IMR-90 (cell line): Measurements from ENCODE around the gene TENM3. TPM values are rescaled to one million over a fixed set of nuclear protein-coding genes. Genes with fewer than 3 reads are reported as not detected.

Source experiments
- ATAC-seq: fragments of 200-7000 bp; cut with Tn5 transposase; 2 replicates; pipeline ENCODE4 v1.9.1; 2020; ENCODE audit warnings: low read depth, mild to moderate bottlenecking, moderate library complexity
- BruUV-seq: library from RNA; stranded (reverse); fragments of 400-500 nt; replicated peaks from 2 replicates; lab custom pipeline; 2021; lab: Mats Ljungman, UMichigan
- CTCF ChIA-PET: fragments of 300-600 bp; formaldehyde crosslinking; extraction: SDS; loops from one replicate; lab custom pipeline; 2021; ENCODE audit warnings: antibody characterized with exemption; lab: Yijun Ruan, JAX
- POLR2A ChIA-PET: fragments of 300-600 bp; sonication (Branson Sonifier 250); formaldehyde crosslinking; loops from one replicate; lab custom pipeline; 2022; ENCODE audit warnings: antibody characterized with exemption; ENCODE audit not compliant: unreplicated experiment; lab: Charles Lee
- DNase-seq: peaks from one replicate; pipeline ENCODE4 v3.0.0; 2013
- H2AFZ ChIP-seq: replicated peaks from 2 replicates; pipeline ENCODE3; 2013; ENCODE audit warnings: low read length, mild to moderate bottlenecking; ENCODE audit not compliant: poor library complexity
- H2AK5ac ChIP-seq: 2 replicates; pipeline ENCODE4 v1.6.1; 2013; ENCODE audit warnings: low read depth, low read length, inconsistent platforms
- H2AK9ac ChIP-seq: replicated peaks from 2 replicates; pipeline ENCODE3; 2013; ENCODE audit warnings: mild to moderate bottlenecking, low read depth, low read length, moderate library complexity; ENCODE audit not compliant: poor library complexity
- H2BK120ac ChIP-seq: 2 replicates; pipeline ENCODE4 v1.6.1; 2013; ENCODE audit warnings: low read depth, low read length, inconsistent platforms
- H2BK15ac ChIP-seq: 3 replicates; pipeline ENCODE4 v1.6.1; 2013; ENCODE audit warnings: low read depth, low read length, inconsistent platforms
- H2BK20ac ChIP-seq: 2 replicates; pipeline ENCODE4 v1.6.1; 2013; ENCODE audit warnings: low read depth, mild to moderate bottlenecking, inconsistent platforms, low read length, moderate library complexity
- H2BK5ac ChIP-seq: 2 replicates; pipeline ENCODE4 v1.6.1; 2013; ENCODE audit warnings: mild to moderate bottlenecking, low read depth, low read length, inconsistent platforms; ENCODE audit not compliant: poor library complexity, severe bottlenecking
- H3K14ac ChIP-seq: replicated peaks from 2 replicates; pipeline ENCODE4 v1.6.1; 2013; ENCODE audit warnings: low read depth, low read length, inconsistent platforms
- H3K18ac ChIP-seq: 2 replicates; pipeline ENCODE4 v1.6.1; 2013; ENCODE audit warnings: low read depth, low read length, control low read depth
- H3K23ac ChIP-seq: 2 replicates; pipeline ENCODE4 v1.6.1; 2013; ENCODE audit warnings: low read depth, low read length, inconsistent platforms
- H3K27ac ChIP-seq: 2 replicates; pipeline ENCODE4 v1.5.1; 2013; ENCODE audit warnings: mild to moderate bottlenecking, control low read depth, low read length; ENCODE audit not compliant: insufficient read depth
- H3K27me3 ChIP-seq: 2 replicates; pipeline ENCODE4 v1.6.1; 2013; ENCODE audit warnings: low read length; ENCODE audit not compliant: control insufficient read depth, insufficient read depth
- H3K36me3 ChIP-seq: 2 replicates; pipeline ENCODE4 v1.6.1; 2013; ENCODE audit warnings: low read length, mixed read lengths; ENCODE audit not compliant: control insufficient read depth, insufficient read depth
- H3K4ac ChIP-seq: 2 replicates; pipeline ENCODE4 v1.6.1; 2013; ENCODE audit warnings: low read depth, low read length, inconsistent platforms
- H3K4me1 ChIP-seq: 2 replicates; pipeline ENCODE4 v1.6.1; 2013; ENCODE audit warnings: low read length, mixed read lengths; ENCODE audit not compliant: control insufficient read depth, insufficient read depth
- H3K4me2 ChIP-seq: 2 replicates; pipeline ENCODE4 v1.6.1; 2013; ENCODE audit warnings: low read depth, mild to moderate bottlenecking, control low read depth, low read length, moderate library complexity
- H3K4me3 ChIP-seq: 2 replicates; pipeline ENCODE4 v1.5.1; 2013; ENCODE audit warnings: low read depth, mild to moderate bottlenecking, control low read depth, low read length, moderate library complexity; ENCODE audit not compliant: insufficient read depth
- H3K56ac ChIP-seq: 2 replicates; pipeline ENCODE4 v1.6.1; 2013; ENCODE audit warnings: low read length, inconsistent platforms; ENCODE audit not compliant: insufficient read depth; ENCODE audit errors: extremely low read depth
- H3K79me1 ChIP-seq, 2 experiments: 2 replicates each; pipeline ENCODE4 v1.6.1; 2013; ENCODE audit warnings: low read length in 2 of 2, inconsistent platforms in 1 of 2, low read depth in 1 of 2
- H3K9ac ChIP-seq: 2 replicates; pipeline ENCODE4 v1.6.1; 2013; ENCODE audit warnings: low read depth, low read length, control low read depth
- H3K9me1 ChIP-seq: 2 replicates; pipeline ENCODE4 v1.6.1; 2013; ENCODE audit warnings: low read length, inconsistent platforms; ENCODE audit not compliant: insufficient read depth
- H3K9me3 ChIP-seq: 2 replicates; pipeline ENCODE4 v1.6.1; 2013; ENCODE audit warnings: low read length; ENCODE audit not compliant: control insufficient read depth, insufficient read depth
- H4K20me1 ChIP-seq: 2 replicates; pipeline ENCODE4 v1.6.1; 2013; ENCODE audit warnings: low read length, inconsistent platforms; ENCODE audit not compliant: insufficient read depth
- H4K5ac ChIP-seq: 2 replicates; pipeline ENCODE4 v1.6.1; 2013; ENCODE audit warnings: mild to moderate bottlenecking, low read depth, low read length, control low read depth
- H4K8ac ChIP-seq, 2 experiments: 2 replicates each; pipeline ENCODE4 v1.6.1; 2013; ENCODE audit warnings: low read depth in 2 of 2, low read length in 2 of 2, control low read depth in 1 of 2, inconsistent platforms in 1 of 2
- H4K91ac ChIP-seq: 2 replicates; pipeline ENCODE4 v1.6.1; 2013; ENCODE audit warnings: low read depth, low read length, inconsistent platforms; ENCODE audit not compliant: insufficient read depth
- BHLHE40 ChIP-seq: fragments of 150-350 bp; IDR thresholded peaks from 2 replicates; pipeline ENCODE4 v1.6.1; 2016; ENCODE audit warnings: mild to moderate bottlenecking, low read depth, low read length
- CEBPB ChIP-seq: IDR thresholded peaks from 2 replicates; pipeline ENCODE4 v1.6.1; 2012; ENCODE audit warnings: low read depth, low read length, improper control_type of control experiment
- CHD1 ChIP-seq: IDR thresholded peaks from 2 replicates; pipeline ENCODE4 v1.6.1; 2012; ENCODE audit warnings: low read depth, low read length, improper control_type of control experiment
- CTCF ChIP-seq: conservative IDR thresholded peaks from 2 replicates; pipeline ENCODE4 v1.5.1; 2012; ENCODE audit warnings: mild to moderate bottlenecking, low read depth, low read length, improper control_type of control experiment
- FOS ChIP-seq: fragments of 150-350 bp; IDR thresholded peaks from 2 replicates; pipeline ENCODE4 v1.6.1; 2016; ENCODE audit warnings: low read depth, low read length
- MAFK ChIP-seq: IDR thresholded peaks from 2 replicates; pipeline ENCODE4 v1.6.1; 2012; ENCODE audit warnings: low read depth, low read length, improper control_type of control experiment
- MAZ ChIP-seq: IDR thresholded peaks from 2 replicates; pipeline ENCODE4 v1.6.1; 2012; ENCODE audit warnings: low read depth, mild to moderate bottlenecking, low read length, improper control_type of control experiment, moderate library complexity, borderline replicate concordance
- MXI1 ChIP-seq: IDR thresholded peaks from 2 replicates; pipeline ENCODE4 v1.6.1; 2012; ENCODE audit warnings: low read depth, mild to moderate bottlenecking, low read length, moderate library complexity, borderline replicate concordance
- NFE2L2 ChIP-seq: fragments of 150-350 bp; IDR thresholded peaks from 2 replicates; pipeline ENCODE4 v1.6.1; 2016; ENCODE audit warnings: low read depth, mild to moderate bottlenecking, low read length
- POLR2A ChIP-seq: IDR thresholded peaks from 2 replicates; pipeline ENCODE4 v1.6.1; 2012; ENCODE audit warnings: mild to moderate bottlenecking, low read depth, low read length
- RAD21 ChIP-seq: IDR thresholded peaks from 2 replicates; pipeline ENCODE4 v1.6.1; 2012; ENCODE audit warnings: low read length, improper control_type of control experiment
- RCOR1 ChIP-seq: IDR thresholded peaks from 2 replicates; pipeline ENCODE4 v1.6.1; 2012; ENCODE audit warnings: mild to moderate bottlenecking, low read length, improper control_type of control experiment; ENCODE audit not compliant: insufficient replicate concordance
- RFX5 ChIP-seq: IDR thresholded peaks from 2 replicates; pipeline ENCODE4 v1.8.0; 2012; ENCODE audit warnings: low read depth, mild to moderate bottlenecking, low read length, moderate library complexity
- SMC3 ChIP-seq: fragments of 150-350 bp; IDR thresholded peaks from 2 replicates; pipeline ENCODE4 v1.6.1; 2016; ENCODE audit warnings: low read depth, mild to moderate bottlenecking, antibody characterized with exemption, low read length, moderate library complexity
- USF2 ChIP-seq: fragments of 150-350 bp; IDR thresholded peaks from 2 replicates; pipeline ENCODE4 v1.6.1; 2017; ENCODE audit warnings: mild to moderate bottlenecking, antibody characterized with exemption, low read length, low read depth
- WGBS, 2 experiments: methylation state at CpG; one replicate each; pipeline versions ENCODE4 v1.1.5 to v1.1.7; 2013; ENCODE audit warnings: missing lambda C conversion rate in 2 of 2; ENCODE audit not compliant: insufficient read length in 1 of 2; ENCODE audit errors: extremely low coverage in 2 of 2; 5-methylcytosine and 5-hydroxymethylcytosine counted together
- dilution Hi-C: fragments of 300-500 bp; cut with HindIII; formaldehyde crosslinking; loops from one replicate; pipeline ENCODE4 v1.14.3; 2018; ENCODE audit warnings: low sequenced_read_pairs; ENCODE audit not compliant: unreplicated experiment
- in situ Hi-C: fragments of 300-500 bp; cut with MboI; formaldehyde crosslinking; loops from 3 replicates; pipeline ENCODE4 v1.14.3; 2019; ENCODE audit warnings: low sequenced_read_pairs, inconsistent platforms, mixed read lengths
- intact Hi-C: fragments of 100-400 bp; cut with micrococcal nuclease; formaldehyde crosslinking; loops from 2 replicates; pipeline ENCODE4 v1.10.0; 2022
- polyA plus RNA-seq, 3 experiments: library from polyadenylated mRNA; depleted of rRNA; stranded (reverse); fragments of >200 nt; gene quantifications; 2 replicates each; pipeline ENCODE4 v1.2.3, GENCODE V29; 2012; ENCODE audit warnings: low replicate concordance in 1 of 3
- total RNA-seq: library from RNA; depleted of rRNA; stranded (reverse); fragments of >200 nt; gene quantifications from 2 replicates; pipeline ENCODE4 v1.2.3, GENCODE V29; 2012
- TF ChIP-seq, protein P1 (sequence below): fragments of 150-350 bp; IDR thresholded peaks from 2 replicates; pipeline ENCODE4 v1.6.1; 2016; ENCODE audit warnings: low read depth, mild to moderate bottlenecking, low read length, moderate library complexity, borderline replicate concordance

TENM3 gene
- total and polyA plus RNA-seq, 2 of the 4 experiments (the other 2 are of a cell fraction) = 29.9 to 173 TPM

DNA sequence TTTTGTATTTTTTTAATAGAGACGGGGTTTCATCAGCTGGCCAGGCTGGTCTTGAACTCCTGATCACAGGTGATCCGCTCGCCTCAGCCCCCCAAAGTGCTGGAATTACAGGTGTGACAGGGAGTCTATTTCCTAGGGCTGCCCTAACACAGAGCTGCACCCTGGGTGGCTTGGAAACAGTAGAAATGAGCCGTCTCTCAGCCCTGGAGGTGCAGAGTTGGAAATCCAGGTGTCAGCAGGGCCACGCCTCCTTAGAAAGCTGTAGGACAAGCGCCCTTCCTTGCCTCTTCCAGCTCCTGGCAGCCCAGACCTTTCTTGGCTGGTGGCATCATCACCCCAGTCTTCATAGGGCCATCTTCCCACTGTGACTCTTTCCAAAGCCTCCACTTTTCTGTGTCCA is 602.4 kb downstream of the TENM3 start:
- Histone ChIP-seq H3K14ac (no peak overlapping the region), H4K8ac (no peak overlapping the region), H3K27me3 (peaks cover 15% of the 10 kb centered on the region), H3K56ac (no peak overlapping the region), H4K20me1 (no peaks in the 10 kb centered on the region), H3K27ac (no peak overlapping the region), H3K4me1 (no peaks in the 10 kb centered on the region), H2AK9ac (no peak overlapping the region), H3K4me2 (no peak overlapping the region), H3K4me3 (no peak overlapping the region), H4K91ac (no peak overlapping the region), H2BK20ac (no peak overlapping the region), H2BK15ac (no peak overlapping the region), H3K79me1 (no peaks in the 10 kb centered on the region), H2AK5ac (no peak overlapping the region), H3K9me3 (0 out of 2 replicates have a peak, but pooled peaks cover 2% of the 10 kb centered on the region), H3K23ac (no peak overlapping the region), H2BK120ac (no peak overlapping the region), H3K9me1 (no peaks in the 10 kb centered on the region), H2BK5ac (no peak overlapping the region), H3K36me3 (no peaks in the 10 kb centered on the region), H3K18ac (no peak overlapping the region), H3K9ac (no peak overlapping the region), H4K5ac (no peak overlapping the region), H3K4ac (no peak overlapping the region), H2AFZ (no peak overlapping the region)
- ATAC-seq (no peak), DNase-seq (no peak)
- WGBS, 2 experiments = 70% methylated on average over 2 of the region's 6 CpGs; no CpG with 5 or more reads in 1 of the 2 experiments
- in situ Hi-C loops = no loop called here
- TF ChIP-seq CEBPB (no peak), USF2 (no peak), MXI1 (no peak), CTCF (no peak), RCOR1 (no peak), NFE2L2 (no peak), CHD1 (no peak), RAD21 (no peak), BHLHE40 (no peak), MAFK (no peak), MAZ (no peak), FOS (no peak), RFX5 (no peak), POLR2A (no peak), SMC3 (no peak)
- TF ChIP-seq, protein P1, sequence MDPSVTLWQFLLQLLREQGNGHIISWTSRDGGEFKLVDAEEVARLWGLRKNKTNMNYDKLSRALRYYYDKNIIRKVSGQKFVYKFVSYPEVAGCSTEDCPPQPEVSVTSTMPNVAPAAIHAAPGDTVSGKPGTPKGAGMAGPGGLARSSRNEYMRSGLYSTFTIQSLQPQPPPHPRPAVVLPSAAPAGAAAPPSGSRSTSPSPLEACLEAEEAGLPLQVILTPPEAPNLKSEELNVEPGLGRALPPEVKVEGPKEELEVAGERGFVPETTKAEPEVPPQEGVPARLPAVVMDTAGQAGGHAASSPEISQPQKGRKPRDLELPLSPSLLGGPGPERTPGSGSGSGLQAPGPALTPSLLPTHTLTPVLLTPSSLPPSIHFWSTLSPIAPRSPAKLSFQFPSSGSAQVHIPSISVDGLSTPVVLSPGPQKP = no peak
- ChIA-PET CTCF (interaction anchor here (0.6 kb wide), 1 partner anchor 19 kb away, joined by 3 read pairs; no protein-coding TSS in a partner anchor), POLR2A (no interaction called here)
- dilution Hi-C loops = no loop called here
- no TSS peak for BruUV-seq
- intact Hi-C loops = no loop called here
